ENCODE data around the gene PITPNC1.
"Not testable (repeated sequence)": the region's sequence is repeated elsewhere in the genome, so short reads cannot be mapped to it uniquely, and the experiment has no call there.

Gene PITPNC1

DNA sequence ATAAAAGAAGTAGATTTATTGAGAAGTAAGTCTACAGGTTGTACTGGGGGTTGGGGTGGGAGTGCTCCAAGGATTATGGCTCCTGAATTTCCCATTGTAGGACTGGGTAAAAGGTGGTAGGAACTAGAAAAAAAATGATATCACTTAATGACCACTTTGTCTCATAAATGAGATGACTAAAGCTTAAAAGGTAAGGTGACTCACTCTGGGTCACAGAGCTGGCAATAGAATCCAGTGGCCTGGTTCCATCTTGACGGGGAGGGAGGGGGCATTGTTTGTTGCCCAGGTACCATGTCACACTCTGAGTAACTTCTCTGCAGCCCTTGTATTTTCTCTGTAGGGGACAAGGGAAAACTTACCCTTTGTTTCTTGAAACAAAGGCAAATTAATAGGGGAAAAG lies 126.1 kb downstream of the PITPNC1 start:
- no peak for FAIRE-seq
- no peak for DNase-seq (ENCODE audit: insufficient read length, low spot score)

- DNase-seq (ENCODE audit: insufficient read length, low spot score) (no peak), FAIRE-seq (no peak)
Observed at GRCh38 chr17:67503739-67504138, 126.7 kb downstream of the PITPNC1 start.

DNA sequence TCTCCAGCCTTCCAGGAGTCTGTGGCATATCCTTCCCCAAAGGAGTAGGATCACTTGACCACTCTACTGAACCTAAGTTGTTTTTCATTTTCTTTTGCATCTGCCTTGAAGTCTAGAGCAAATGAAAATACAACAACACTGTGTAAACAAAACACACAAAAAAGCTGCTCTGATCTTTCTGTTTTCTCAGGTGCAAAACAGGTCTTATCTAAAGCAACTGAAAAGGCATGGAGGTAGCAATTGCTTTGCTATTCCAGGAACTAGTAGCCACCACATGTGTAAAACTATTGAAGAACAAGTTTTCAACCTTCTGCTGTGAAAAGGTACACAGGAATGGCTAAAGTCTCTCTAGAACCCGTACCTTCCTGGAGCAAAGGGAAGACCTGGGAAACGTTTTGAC lies 127.1 kb downstream of the PITPNC1 start:
- DNase-seq (ENCODE audit: insufficient read length, low spot score) (no peak), FAIRE-seq (no peak)

- no peak for FAIRE-seq
- no peak for DNase-seq (ENCODE audit: insufficient read length, low spot score)
Observed at GRCh38 chr17:67506966-67507365, 129.9 kb downstream of the PITPNC1 start.

DNA sequence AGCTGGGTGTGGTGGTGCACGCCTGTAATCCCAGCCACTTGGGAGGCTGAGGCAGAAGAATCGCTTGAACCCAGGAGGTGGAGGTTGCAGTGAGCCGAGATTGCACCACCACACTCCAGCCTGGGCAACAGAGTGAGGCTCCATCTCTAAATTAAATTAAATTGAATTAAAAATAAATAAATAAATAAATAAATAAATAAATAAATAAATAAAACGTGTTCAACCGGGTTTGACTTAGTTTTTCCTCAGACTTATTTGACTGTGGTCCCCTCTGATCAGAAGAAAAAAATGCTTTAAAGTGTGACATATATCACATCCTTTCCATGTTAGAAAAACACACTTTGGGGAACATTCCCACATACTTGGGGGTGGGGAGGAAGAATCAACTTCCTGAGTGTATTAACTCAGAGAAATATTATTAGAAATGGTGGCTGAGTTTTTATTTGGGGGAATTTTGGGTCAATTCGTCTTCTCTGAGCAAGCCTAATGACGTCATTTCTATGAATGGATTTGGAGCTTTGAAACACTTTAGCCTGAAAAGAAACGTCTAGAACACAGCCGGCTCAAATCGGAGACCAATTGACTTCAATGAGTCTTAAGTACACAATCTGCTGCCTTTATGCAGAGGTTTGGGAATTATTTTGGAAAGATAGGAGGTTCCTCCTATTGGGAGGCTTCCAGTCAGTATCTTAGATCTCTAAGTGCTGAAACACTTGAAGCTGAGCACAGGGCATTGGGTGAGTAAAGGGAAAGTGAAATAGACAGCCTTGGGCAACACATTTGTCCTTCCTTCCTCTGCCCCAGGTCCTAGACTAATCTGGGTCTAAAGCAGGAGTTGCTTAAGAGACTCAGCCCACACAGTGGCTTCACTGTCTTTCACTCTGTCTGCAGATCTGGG lies 132.6 kb downstream of the PITPNC1 start:
- no peak for FAIRE-seq
- DNase-seq (ENCODE audit: insufficient read length, low spot score) = no peak

DNA sequence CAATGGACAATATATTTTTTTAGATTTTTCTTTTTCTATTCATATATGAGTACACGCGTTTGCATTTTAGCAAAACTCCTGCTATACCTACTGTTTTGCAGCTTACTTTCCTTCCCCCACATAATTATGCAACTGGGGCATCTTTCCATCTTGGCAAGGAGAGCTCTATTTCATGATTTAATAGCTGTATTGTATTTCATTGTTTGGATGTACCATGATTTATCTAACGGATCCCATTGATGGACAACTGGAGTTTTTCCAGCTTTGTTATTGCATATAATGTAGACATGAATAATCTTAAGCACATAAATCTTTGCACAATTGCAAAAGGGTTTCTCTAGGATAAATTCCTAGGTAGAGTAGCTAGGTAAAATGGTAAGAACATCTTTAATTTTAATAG lies 133.9 kb downstream of the PITPNC1 start:
- DNase-seq (ENCODE audit: insufficient read length, low spot score) = no peak
- no peak for FAIRE-seq

- no peak for DNase-seq (ENCODE audit: insufficient read length, low spot score)
- no peak for FAIRE-seq
Observed at GRCh38 chr17:67511804-67512203, 134.7 kb downstream of the PITPNC1 start.

- DNase-seq (ENCODE audit: insufficient read length, low spot score) (no peak), FAIRE-seq (no peak)
Observed at GRCh38 chr17:67514998-67515397, 137.9 kb downstream of the PITPNC1 start.

GRCh38 chr17:67515490-67516083 lies 138.5 kb downstream of the PITPNC1 start:
- FAIRE-seq (no peak), DNase-seq (ENCODE audit: insufficient read length, low spot score) (no peak)

GRCh38 chr17:67516571-67516970 lies 139.5 kb downstream of the PITPNC1 start:
- not testable (repeated sequence) for FAIRE-seq; DNase-seq (ENCODE audit: insufficient read length, low spot score)

DNA sequence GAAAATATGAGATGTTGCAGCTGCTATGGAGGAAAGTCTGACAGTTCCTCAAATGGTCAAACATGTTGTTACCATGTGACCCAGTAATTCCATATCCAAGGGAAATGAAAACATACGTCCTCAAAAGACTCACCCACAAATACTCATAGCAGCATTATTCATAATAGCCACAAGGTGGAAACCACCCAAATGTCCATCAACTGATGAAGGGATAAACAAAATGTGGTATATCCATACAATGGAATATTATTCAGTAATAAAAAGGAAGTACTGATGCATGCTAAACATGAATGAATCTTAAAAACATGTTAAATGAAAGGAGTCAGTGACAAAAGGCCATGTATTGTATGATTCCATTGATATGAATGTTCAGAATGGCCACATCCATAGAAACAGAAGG lies 140.2 kb downstream of the PITPNC1 start:
- DNase-seq (ENCODE audit: insufficient read length, low spot score) (no peak), FAIRE-seq (no peak)

DNA sequence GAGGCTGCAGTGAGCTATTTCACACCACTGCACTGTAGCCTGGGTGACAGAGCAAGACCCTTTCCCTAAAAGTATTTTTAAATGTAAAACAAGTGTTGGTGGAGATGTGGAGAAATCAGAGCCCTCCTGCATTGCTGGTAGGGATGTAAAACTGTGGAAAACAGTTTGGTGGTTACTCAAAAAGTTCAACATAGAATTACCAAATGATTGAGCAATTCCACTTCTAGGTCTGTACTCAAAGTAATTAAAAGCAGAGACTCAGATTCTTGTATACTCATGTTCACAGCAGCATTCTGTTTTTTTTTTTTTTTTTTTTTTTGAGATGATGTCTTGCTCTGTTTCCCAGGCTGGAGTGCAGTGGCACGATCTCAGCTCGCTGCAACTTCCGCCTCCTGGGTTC lies 141.8 kb downstream of the PITPNC1 start:
- FAIRE-seq (no peak), DNase-seq (ENCODE audit: insufficient read length, low spot score) (no peak)

DNA sequence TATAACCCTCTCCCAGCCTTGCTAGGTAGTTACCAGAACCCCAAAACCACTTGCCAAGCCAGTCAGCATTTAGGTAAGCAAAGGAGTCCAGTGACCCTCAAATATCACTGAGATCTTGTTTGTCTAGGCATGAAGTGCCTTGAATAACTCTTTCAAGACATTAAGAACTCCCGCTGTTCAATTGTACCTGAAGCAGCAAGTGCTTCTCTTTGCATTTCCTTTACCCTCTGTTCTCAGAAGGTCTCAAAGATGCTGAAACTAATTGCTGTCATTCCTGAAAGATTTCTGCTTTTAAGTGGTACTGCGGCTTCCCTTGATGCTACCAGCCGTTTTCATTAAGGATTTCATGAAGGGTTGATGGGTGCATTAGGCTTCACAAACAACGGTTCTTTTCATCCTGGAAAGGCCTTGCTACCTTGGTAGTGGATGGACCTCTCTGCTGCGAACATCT lies 142.7 kb downstream of the PITPNC1 start:
- no peak for DNase-seq (ENCODE audit: insufficient read length, low spot score)

DNA sequence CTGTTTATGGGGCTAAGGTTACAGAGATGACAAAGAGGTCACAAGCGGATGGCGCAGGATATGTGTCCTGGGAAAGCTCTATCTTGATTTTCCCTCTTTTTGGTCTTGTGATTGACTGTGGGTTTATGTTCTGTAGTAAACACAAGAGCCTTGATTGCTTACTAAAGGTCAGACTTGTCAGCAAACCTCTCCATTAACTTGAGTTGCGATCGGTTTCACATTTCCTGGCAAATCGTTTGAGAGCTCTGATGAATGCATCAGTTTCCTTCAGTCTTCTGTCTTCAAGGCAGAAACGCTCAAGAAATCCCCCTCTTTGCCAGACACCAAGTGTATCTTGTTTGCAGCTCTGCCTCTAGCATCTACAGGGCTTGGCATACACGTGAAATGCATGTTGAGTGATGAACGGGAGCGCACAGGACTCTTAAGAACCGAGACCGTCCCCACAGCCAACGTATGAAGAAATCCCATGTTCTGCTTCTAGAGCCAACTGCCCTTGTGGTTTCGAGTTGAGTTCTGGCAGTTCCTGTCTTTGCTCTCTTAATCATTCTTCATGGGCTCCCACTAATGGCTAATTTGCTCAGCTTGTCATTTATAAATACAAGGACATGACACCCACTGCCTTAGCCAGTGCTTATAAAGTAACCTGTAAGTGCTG lies 143.3 kb downstream of the PITPNC1 start:
- FAIRE-seq (no peak), DNase-seq (ENCODE audit: insufficient read length, low spot score) (no peak)

More for the DNA sequence above, 142.7 kb downstream of the PITPNC1 start:
- no peak for FAIRE-seq

GRCh38 chr17:67520916-67521774 lies 144.1 kb downstream of the PITPNC1 start:
- FAIRE-seq = no peak
- no peak for DNase-seq (ENCODE audit: insufficient read length, low spot score)

DNA sequence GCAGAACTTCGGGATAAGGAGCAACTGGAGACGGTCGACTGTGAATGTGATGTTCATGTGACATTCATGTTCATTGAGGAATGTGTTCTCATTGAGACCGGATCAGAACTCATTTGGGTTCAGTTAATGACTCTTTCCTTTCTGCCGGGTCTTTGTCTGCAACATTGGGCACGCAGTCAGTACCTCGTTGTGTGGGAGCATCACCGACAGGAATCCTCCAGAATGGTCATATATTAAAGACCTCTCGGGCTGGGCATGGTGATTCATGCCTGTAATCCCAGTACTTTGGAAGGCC lies 144.6 kb downstream of the PITPNC1 start:
- FAIRE-seq = no peak

DNA sequence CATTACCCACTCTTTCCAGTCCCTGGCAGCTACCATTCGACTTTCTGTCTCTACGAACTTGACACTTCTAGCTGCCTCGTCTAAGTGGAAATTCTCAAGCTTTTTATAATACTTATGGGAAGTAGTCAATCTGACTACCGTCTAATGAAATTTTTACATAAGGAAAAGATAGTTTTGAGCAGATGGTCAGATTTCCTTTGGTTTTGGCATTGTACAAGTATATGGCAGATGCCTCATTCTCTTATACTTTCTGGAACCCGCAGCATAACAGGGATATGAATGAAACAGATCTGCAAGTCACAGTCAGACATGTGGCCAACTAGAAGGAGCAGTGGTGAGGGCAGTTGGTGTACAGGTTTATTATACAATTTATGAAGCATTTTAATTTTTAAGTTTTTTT lies 146.0 kb downstream of the PITPNC1 start:
- DNase-seq (ENCODE audit: insufficient read length, low spot score) = no peak
- no peak for FAIRE-seq

More for the DNA sequence above, 144.6 kb downstream of the PITPNC1 start:
- no peak for DNase-seq (ENCODE audit: insufficient read length, low spot score)

DNA sequence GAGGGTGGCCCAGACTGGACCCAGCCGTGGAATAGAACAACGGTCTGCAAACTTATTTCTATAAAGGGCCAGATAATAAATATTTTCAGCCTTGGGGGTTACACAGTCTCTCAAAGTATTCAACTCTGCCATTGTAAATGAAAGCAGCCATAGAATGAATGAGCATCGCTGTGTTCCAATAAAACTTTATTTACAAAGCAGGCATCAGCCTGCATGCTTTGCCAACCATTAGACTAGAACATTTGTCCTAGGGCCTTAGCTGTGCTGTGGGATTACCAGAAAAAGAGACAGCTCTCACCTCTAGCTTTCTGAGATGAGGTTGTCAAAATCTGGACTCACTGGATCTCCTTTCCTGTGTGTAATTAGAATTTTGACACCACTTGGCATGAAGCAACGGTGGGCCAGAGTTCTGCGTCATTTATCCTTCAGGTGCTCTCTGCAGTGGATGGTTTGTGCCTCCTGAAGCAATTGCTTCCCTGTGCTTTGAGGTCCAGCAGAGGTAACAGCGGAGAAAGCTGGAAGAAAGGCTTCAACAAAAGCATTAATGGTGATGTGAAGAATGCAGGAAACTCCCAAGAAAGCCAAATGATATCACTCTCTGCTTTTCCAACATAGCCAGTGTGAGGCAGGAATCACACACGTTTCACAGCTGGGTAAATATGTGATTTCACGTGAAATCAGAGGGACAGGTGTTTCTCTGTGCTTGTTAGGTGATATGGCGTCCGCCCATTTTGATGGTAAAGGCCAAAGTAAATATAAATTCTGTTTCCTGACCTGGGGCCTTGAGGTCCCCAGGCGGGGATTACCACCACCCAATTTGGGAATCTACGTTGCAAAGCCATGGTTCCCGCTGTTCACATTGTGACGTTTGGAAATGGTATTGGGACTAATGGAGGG lies 148.4 kb downstream of the PITPNC1 start:
- FAIRE-seq (no peak), DNase-seq (ENCODE audit: insufficient read length, low spot score) (no peak)

DNA sequence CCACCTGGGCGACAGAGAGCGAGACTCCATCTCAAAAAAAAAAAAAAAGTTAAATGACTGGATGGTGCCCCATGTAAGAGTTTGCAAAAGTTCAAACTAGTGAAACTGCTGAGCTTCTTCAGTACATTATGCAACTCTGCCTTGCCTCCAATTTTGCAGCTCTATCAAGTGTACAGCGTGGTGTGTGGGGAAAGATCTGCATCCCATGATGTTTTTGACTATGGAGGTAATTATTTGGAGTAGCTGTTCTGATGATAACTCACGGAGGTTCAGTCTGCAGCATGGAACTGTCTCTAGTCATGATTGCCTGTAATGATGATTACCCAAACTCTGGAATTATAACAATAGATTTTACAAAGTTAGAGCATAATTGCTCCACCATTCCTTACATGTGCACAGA lies 149.6 kb downstream of the PITPNC1 start:
- no peak for FAIRE-seq

More for the DNA sequence above, 149.6 kb downstream of the PITPNC1 start:
- no peak for DNase-seq (ENCODE audit: insufficient read length, low spot score)
